ENCODE data around the gene WWTR1.

DNA sequence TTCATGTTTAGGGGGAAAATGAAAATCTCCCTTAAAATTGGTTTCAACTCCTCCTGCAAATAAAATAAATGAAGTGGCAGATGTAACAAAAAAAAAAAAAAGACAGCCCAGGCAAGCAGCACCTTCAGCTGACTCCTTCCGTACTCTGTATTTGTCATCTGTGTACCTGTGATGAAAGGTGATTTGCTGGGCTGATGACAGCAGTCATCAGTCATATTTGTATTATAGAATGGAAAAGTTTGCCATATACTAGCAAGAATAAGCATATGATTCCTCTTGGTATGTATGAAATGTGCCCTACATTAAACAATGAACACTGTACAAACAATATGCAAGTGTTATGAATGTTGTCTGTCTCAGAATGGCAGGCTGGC, 44.1 kb upstream of the WWTR1 start:
- TF ChIP-seq EZH2 (IDR thresholded peaks at IDR 0.05; ENCODE audit: low read length, unreplicated experiment), result no peak
- TF ChIP-seq, protein P1, sequence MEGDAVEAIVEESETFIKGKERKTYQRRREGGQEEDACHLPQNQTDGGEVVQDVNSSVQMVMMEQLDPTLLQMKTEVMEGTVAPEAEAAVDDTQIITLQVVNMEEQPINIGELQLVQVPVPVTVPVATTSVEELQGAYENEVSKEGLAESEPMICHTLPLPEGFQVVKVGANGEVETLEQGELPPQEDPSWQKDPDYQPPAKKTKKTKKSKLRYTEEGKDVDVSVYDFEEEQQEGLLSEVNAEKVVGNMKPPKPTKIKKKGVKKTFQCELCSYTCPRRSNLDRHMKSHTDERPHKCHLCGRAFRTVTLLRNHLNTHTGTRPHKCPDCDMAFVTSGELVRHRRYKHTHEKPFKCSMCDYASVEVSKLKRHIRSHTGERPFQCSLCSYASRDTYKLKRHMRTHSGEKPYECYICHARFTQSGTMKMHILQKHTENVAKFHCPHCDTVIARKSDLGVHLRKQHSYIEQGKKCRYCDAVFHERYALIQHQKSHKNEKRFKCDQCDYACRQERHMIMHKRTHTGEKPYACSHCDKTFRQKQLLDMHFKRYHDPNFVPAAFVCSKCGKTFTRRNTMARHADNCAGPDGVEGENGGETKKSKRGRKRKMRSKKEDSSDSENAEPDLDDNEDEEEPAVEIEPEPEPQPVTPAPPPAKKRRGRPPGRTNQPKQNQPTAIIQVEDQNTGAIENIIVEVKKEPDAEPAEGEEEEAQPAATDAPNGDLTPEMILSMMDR (conservative IDR thresholded peaks at IDR 0.05; ENCODE audit: low read depth, low read length), result no peak
- TF ChIP-seq EZH2phosphoT487 (IDR thresholded peaks at IDR 0.05; ENCODE audit: borderline replicate concordance, low read length), result no peak

Measured in PC-3 (cell line).